ENCODE measurements around the gene SH3RF3. TPM values are rescaled to one million over a fixed set of nuclear protein-coding genes. Genes with fewer than 3 reads are reported as not detected.

SH3RF3 gene
- polyA plus RNA-seq, 1 donor: 4.0 TPM

GRCh38 chr2:109475531-109476210, 346.7 kb downstream of the SH3RF3 start:
- DNase-seq: no peak

- DNase-seq: no peak
Observed at GRCh38 chr2:109476641-109477441, 347.8 kb downstream of the SH3RF3 start.

GRCh38 chr2:109478906-109479493, 350.0 kb downstream of the SH3RF3 start:
- no peak for DNase-seq

- DNase-seq: no peak
Observed at GRCh38 chr2:109479804-109480203, 350.8 kb downstream of the SH3RF3 start.

- DNase-seq: no peak
Observed at GRCh38 chr2:109480486-109481195, 351.6 kb downstream of the SH3RF3 start.

GRCh38 chr2:109481196-109481555, 352.2 kb downstream of the SH3RF3 start:
- no peak for DNase-seq

GRCh38 chr2:109481599-109481998, 352.6 kb downstream of the SH3RF3 start:
- DNase-seq: no peak

GRCh38 chr2:109482361-109482861, 353.4 kb downstream of the SH3RF3 start:
- no peak for DNase-seq

GRCh38 chr2:109486711-109487535, 357.9 kb downstream of the SH3RF3 start:
- no peak for DNase-seq

- no peak for DNase-seq
Observed at GRCh38 chr2:109487536-109487869, 358.5 kb downstream of the SH3RF3 start.

- no peak for DNase-seq
Observed at GRCh38 chr2:109487871-109488655, 359.1 kb downstream of the SH3RF3 start.

GRCh38 chr2:109489296-109489695, 360.3 kb downstream of the SH3RF3 start:
- DNase-seq: no peak

- no peak for DNase-seq
Observed at GRCh38 chr2:109493176-109493935, 364.4 kb downstream of the SH3RF3 start.

GRCh38 chr2:109494351-109494750, 365.3 kb downstream of the SH3RF3 start:
- DNase-seq: no peak

GRCh38 chr2:109497463-109497862, 368.5 kb downstream of the SH3RF3 start:
- no peak for DNase-seq

- no peak for DNase-seq
Observed at GRCh38 chr2:109497911-109498870, 369.2 kb downstream of the SH3RF3 start.

GRCh38 chr2:109498906-109499305, 369.9 kb downstream of the SH3RF3 start:
- DNase-seq: no peak

- DNase-seq: no peak
Observed at GRCh38 chr2:109499566-109499965, 370.6 kb downstream of the SH3RF3 start.

GRCh38 chr2:109500910-109501309, 371.9 kb downstream of the SH3RF3 start:
- DNase-seq: no peak
